Endodermal cell (in vitro differentiated cells): ENCODE measurements around the gene TTC13. TPM values are rescaled to one million over a fixed set of nuclear protein-coding genes. Genes with fewer than 3 reads are reported as not detected.

ENCODE experiments used
- DNase-seq: peaks from one replicate; pipeline ENCODE4 v3.0.0-alpha.2; 2017
- H3K27ac ChIP-seq: 2 replicates; pipeline ENCODE4 v1.5.1; 2013; ENCODE audit warnings: mild to moderate bottlenecking, low read depth, low read length, moderate library complexity
- H3K27me3 ChIP-seq: 2 replicates; pipeline ENCODE4 v1.6.1; 2013; ENCODE audit warnings: mild to moderate bottlenecking, low read length, moderate library complexity; ENCODE audit not compliant: insufficient read depth, control insufficient read depth, poor library complexity, severe bottlenecking
- H3K36me3 ChIP-seq: 2 replicates; pipeline ENCODE4 v1.7.0; 2013; ENCODE audit warnings: mild to moderate bottlenecking, low read length, moderate library complexity; ENCODE audit not compliant: control insufficient read depth, insufficient read depth
- H3K4me1 ChIP-seq: one replicate; pipeline ENCODE4 v1.7.0; 2013; ENCODE audit warnings: low read length; ENCODE audit not compliant: control insufficient read depth, insufficient read depth
- H3K4me3 ChIP-seq: 2 replicates; pipeline ENCODE4 v1.5.1; 2013; ENCODE audit warnings: mild to moderate bottlenecking, low read length, moderate library complexity
- H3K9ac ChIP-seq: 2 replicates; pipeline ENCODE4 v1.6.1; 2013; ENCODE audit warnings: mild to moderate bottlenecking, low read length, moderate library complexity; ENCODE audit not compliant: poor library complexity, severe bottlenecking; ENCODE audit errors: extremely low read depth
- H3K9me3 ChIP-seq: 2 replicates; pipeline ENCODE4 v1.6.1; 2013; ENCODE audit warnings: mild to moderate bottlenecking, low read length, moderate library complexity; ENCODE audit not compliant: control insufficient read depth
- H3K27ac Mint-ChIP-seq: 2 replicates; pipeline ENCODE4 v1.8.0; 2020; ENCODE audit warnings: mixed read lengths
- H3K27me3 Mint-ChIP-seq: 2 replicates; pipeline ENCODE4 v1.8.0; 2021; ENCODE audit warnings: mild to moderate bottlenecking, mixed read lengths; ENCODE audit not compliant: insufficient read depth
- H3K36me3 Mint-ChIP-seq: 2 replicates; pipeline ENCODE4 v1.8.0; 2020; ENCODE audit warnings: low read depth, mixed read lengths
- H3K4me1 Mint-ChIP-seq: 2 replicates; pipeline ENCODE4 v1.8.0; 2020; ENCODE audit warnings: mixed read lengths
- H3K4me3 Mint-ChIP-seq: 2 replicates; pipeline ENCODE4 v1.8.0; 2020; ENCODE audit warnings: mild to moderate bottlenecking, moderate library complexity, mixed read lengths
- H3K9me3 Mint-ChIP-seq: 2 replicates; pipeline ENCODE4 v1.8.0; 2020; ENCODE audit warnings: mild to moderate bottlenecking, mixed read lengths
- WGBS, 2 experiments: methylation state at CpG; one replicate each; pipeline versions ENCODE4 v1.1.5 to v1.1.7; 2013; ENCODE audit warnings: missing lambda C conversion rate in 2 of 2, mixed read lengths in 1 of 2; ENCODE audit not compliant: insufficient coverage in 1 of 2, insufficient read length in 1 of 2; 5-methylcytosine and 5-hydroxymethylcytosine counted together
- total RNA-seq, 2 donors: library from RNA; stranded (reverse); fragmentation: NEBNext Ultra II Directional in 1 of 2; extraction: Animal tissue kit (Norgen Biotek cat#: 25700) in 1 of 2; gene quantifications; 2 replicates in 1 of 2; 3 replicates in 1 of 2; pipeline ENCODE4 v1.2.1, GENCODE V29; 2021
- TF ChIP-seq, protein P1 (sequence below): fragments of 200-600 bp; sonication (generic); conservative IDR thresholded peaks from 2 replicates; pipeline ENCODE4 v1.5.0; 2021; ENCODE audit warnings: antibody characterized with exemption, mild to moderate bottlenecking

The TTC13 gene
- total RNA-seq, 2 donors from 2014 or later, result 12.4 to 14.5 TPM

DNA sequence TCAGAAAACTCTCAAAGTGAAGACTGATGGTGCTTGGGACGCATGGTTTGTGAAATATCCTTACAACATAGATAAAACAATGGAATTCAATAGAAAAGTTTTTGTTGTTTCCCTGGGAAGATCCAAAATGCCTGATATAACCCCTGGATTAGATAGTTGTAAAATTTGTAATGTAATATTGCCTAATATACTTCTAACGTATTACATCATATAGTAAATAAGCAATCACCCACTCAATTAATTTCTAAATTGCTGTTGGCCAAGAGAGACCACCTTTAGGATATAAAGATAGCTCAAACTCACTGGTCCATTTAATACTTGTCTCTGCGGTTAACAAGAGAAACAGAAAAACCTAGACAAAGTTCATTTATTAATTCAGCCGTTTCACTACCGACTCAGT, 42.2 kb downstream of the TTC13 start:
- H3K4me1 Mint-ChIP-seq, result peaks cover 5% of the 10 kb centered on the region
- no peak overlapping the region for H3K4me3 Mint-ChIP-seq
- Histone ChIP-seq H3K4me1 (no peaks in the 10 kb centered on the region), H3K27ac (no peak overlapping the region), H3K9me3 (no peaks in the 10 kb centered on the region), H3K4me3 (no peak overlapping the region), H3K36me3 (peaks cover 7% of the 10 kb centered on the region), H3K9ac (no peak overlapping the region), H3K27me3 (no peaks in the 10 kb centered on the region)
- no peaks in the 10 kb centered on the region for H3K27me3 Mint-ChIP-seq
- no peaks in the 10 kb centered on the region for H3K36me3 Mint-ChIP-seq
- no peak overlapping the region for H3K27ac Mint-ChIP-seq
- WGBS, 2 experiments, result 75 to 100% methylated on average over 3 to 5 of the region's 5 CpGs
- TF ChIP-seq, protein P1, sequence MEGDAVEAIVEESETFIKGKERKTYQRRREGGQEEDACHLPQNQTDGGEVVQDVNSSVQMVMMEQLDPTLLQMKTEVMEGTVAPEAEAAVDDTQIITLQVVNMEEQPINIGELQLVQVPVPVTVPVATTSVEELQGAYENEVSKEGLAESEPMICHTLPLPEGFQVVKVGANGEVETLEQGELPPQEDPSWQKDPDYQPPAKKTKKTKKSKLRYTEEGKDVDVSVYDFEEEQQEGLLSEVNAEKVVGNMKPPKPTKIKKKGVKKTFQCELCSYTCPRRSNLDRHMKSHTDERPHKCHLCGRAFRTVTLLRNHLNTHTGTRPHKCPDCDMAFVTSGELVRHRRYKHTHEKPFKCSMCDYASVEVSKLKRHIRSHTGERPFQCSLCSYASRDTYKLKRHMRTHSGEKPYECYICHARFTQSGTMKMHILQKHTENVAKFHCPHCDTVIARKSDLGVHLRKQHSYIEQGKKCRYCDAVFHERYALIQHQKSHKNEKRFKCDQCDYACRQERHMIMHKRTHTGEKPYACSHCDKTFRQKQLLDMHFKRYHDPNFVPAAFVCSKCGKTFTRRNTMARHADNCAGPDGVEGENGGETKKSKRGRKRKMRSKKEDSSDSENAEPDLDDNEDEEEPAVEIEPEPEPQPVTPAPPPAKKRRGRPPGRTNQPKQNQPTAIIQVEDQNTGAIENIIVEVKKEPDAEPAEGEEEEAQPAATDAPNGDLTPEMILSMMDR, result no peak
- DNase-seq, result no peak
- no peaks in the 10 kb centered on the region for H3K9me3 Mint-ChIP-seq

DNA sequence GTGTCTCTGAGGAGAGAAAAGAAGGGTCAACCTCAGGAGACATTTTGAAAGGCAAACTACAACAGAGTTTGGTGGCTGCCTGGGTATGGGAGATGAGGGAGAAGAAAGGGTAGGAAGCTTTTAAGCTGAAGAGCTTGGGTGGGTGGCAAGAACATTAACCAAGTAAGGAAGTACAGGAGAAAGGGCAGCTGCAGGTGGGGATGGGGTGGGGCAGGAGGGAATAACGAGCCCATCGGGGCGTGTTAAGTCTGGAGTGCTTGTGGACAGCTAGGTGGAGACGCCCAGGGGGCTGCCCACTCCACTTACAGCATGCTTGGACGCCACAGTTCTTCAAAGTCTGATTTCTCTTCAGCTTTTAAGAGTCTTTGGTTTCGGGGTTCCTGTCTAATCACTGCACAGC, 42.8 kb downstream of the TTC13 start:
- Mint-ChIP-seq H3K36me3 (no peaks in the 10 kb centered on the region), H3K4me3 (no peak overlapping the region), H3K27ac (no peak overlapping the region), H3K9me3 (no peaks in the 10 kb centered on the region), H3K4me1 (peaks cover 5% of the 10 kb centered on the region), H3K27me3 (no peaks in the 10 kb centered on the region)
- TF ChIP-seq, protein P1, result no peak
- 88 to 98% methylated on average over 6 of the region's 6 CpGs for WGBS, 2 experiments
- Histone ChIP-seq H3K36me3 (peaks cover 8% of the 10 kb centered on the region), H3K4me1 (no peaks in the 10 kb centered on the region), H3K9me3 (no peaks in the 10 kb centered on the region), H3K9ac (no peak overlapping the region), H3K4me3 (no peak overlapping the region), H3K27me3 (no peaks in the 10 kb centered on the region), H3K27ac (no peak overlapping the region)
- no peak for DNase-seq

DNA sequence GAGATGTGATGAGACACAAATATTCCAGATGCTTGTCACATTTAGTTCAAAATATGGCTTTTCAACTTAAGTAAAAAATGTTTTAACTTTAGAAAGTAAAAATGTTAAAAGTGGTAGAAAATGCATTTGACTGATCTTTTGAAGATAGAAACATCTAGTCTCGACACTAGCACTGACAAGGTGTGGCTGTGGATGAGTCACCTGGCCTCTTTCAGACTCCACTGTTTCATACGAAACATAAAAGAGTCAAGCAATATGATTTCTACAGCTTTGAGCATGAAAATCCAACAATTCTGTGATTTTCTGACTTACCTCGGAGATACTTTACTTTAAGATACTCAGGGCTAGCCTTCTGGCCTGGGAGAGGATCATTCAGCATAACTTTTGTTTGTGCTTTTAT, 47.7 kb downstream of the TTC13 start:
- Histone ChIP-seq H3K27me3 (no peaks in the 10 kb centered on the region), H3K4me1 (no peaks in the 10 kb centered on the region), H3K4me3 (no peak overlapping the region), H3K9me3 (no peaks in the 10 kb centered on the region), H3K9ac (no peak overlapping the region), H3K27ac (no peak overlapping the region), H3K36me3 (peaks cover 20% of the 10 kb centered on the region)
- no peak overlapping the region for H3K27ac Mint-ChIP-seq
- H3K4me3 Mint-ChIP-seq, result no peak overlapping the region
- 89 to 91% methylated on average over 3 of the region's 3 CpGs for WGBS, 2 experiments
- no peaks in the 10 kb centered on the region for H3K9me3 Mint-ChIP-seq
- no peaks in the 10 kb centered on the region for H3K4me1 Mint-ChIP-seq
- no peaks in the 10 kb centered on the region for H3K27me3 Mint-ChIP-seq
- TF ChIP-seq, protein P1, result no peak
- peaks cover 6% of the 10 kb centered on the region for H3K36me3 Mint-ChIP-seq
- no peak for DNase-seq
